ENCODE data around the gene INS. TPM values are rescaled to one million over a fixed set of nuclear protein-coding genes. Genes with fewer than 3 reads are reported as not detected.

The INS gene
- total and polyA plus RNA-seq, 4 donors, result 0.16 to 0.37 TPM; not detected in 2

DNA sequence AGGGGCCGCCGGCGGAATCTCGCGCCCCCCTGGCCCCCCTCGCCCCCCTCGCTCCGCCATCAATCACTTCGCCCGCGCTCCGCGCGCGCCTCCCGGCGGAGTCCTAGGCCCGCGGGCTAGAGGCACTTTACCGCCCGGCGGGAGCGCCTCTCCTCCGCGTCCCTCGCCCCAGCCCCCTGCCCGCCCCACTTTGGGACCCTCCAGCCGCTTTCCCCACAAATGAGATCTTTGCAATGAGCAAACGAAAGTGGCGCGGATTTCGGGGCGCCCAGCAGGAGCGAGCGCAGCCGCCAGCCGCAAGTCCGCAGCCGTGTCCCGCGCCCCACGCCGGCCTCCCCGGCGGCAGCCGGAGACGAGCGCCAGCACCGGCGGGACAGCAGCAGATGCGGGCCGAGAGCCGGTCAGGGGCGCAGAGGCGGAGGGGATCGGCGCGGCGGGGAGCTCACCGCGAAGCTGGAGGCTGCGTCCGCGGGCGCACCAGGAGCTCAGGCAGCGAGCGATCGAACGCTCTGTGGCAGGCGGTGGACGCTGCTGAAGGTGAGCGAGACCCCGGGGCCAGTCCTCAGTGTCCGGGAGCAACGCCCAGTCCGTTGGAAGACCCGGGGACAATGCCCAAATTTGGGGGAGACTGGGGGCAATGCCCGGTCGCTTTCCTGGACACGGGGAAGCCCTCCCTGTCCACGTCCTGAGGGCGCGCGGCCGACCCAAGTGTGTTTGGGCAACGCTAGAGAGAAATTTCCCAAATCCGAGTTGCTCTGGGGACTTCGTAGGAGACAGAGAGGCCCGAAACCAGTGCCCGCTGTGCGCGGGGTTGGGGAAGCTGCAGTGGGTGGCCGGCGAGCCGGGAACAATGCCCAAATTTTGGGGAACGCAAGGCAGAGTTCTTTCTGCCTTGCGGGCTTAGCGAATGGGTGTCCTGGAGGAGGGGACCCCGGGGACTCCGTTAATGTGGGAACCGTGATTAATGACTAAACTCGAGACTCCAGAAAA, 20.3 kb downstream of the INS start:
- H3K4me3 ChIP-seq (ENCODE audit: low read depth in 1 of 3, low read length in 3 of 3), result no peak overlapping the region
- no peak overlapping the region for H3K9ac ChIP-seq (ENCODE audit: low read depth in 1 of 2, low read length in 2 of 2)
- H3K9me3 ChIP-seq (ENCODE audit: control insufficient read depth in 4 of 4, low read length in 3 of 4), result no peaks in the 10 kb centered on the region
- no peak overlapping the region for H3K27ac ChIP-seq (ENCODE audit: low read depth in 1 of 2, low read length in 2 of 2)
- no peak for DNase-seq (ENCODE audit: low spot score)
- H3K4me1 ChIP-seq (ENCODE audit: control insufficient read depth in 4 of 4, insufficient read depth in 4 of 4, low read length in 3 of 4), result peaks cover 16 to 28% (median 17%) of the 10 kb centered on the region in 4 donors
- peaks cover 9 to 16% (median 11%) of the 10 kb centered on the region in 4 donors for H3K36me3 ChIP-seq (ENCODE audit: control insufficient read depth in 4 of 4, insufficient read depth in 3 of 4, low read depth in 1 of 4, low read length in 3 of 4)
- TF ChIP-seq TAF1 (conservative IDR thresholded peaks at IDR 0.05) (no peak), SP1 (IDR thresholded peaks at IDR 0.05) (no peak), FOXA2 (IDR thresholded peaks at IDR 0.05) (no peak), REST (IDR thresholded peaks at IDR 0.05) (no peak), YY1 (IDR thresholded peaks at IDR 0.05) (no peak), ATF3 (IDR thresholded peaks at IDR 0.05) (no peak), EGR1 (IDR thresholded peaks at IDR 0.05; ENCODE audit: low read depth in 2 of 2) (no peak), MAX (IDR thresholded peaks at IDR 0.05) (no peak), RXRA (IDR thresholded peaks at IDR 0.05) (no peak), NR2F2 (IDR thresholded peaks at IDR 0.05) (no peak)
- TF ChIP-seq, protein P1, sequence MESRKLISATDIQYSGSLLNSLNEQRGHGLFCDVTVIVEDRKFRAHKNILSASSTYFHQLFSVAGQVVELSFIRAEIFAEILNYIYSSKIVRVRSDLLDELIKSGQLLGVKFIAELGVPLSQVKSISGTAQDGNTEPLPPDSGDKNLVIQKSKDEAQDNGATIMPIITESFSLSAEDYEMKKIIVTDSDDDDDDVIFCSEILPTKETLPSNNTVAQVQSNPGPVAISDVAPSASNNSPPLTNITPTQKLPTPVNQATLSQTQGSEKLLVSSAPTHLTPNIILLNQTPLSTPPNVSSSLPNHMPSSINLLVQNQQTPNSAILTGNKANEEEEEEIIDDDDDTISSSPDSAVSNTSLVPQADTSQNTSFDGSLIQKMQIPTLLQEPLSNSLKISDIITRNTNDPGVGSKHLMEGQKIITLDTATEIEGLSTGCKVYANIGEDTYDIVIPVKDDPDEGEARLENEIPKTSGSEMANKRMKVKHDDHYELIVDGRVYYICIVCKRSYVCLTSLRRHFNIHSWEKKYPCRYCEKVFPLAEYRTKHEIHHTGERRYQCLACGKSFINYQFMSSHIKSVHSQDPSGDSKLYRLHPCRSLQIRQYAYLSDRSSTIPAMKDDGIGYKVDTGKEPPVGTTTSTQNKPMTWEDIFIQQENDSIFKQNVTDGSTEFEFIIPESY (IDR thresholded peaks at IDR 0.05), result no peak
- H3K27me3 ChIP-seq (ENCODE audit: control insufficient read depth in 4 of 4, insufficient read depth in 4 of 4, low read length in 3 of 4), result no peaks in the 10 kb centered on the region
- WGBS, result 64% methylated on average over 102 of the region's 102 CpGs

GRCh38 chr11:2139621-2140337, 21.2 kb downstream of the INS start:
- Histone ChIP-seq H3K27ac (ENCODE audit: low read depth in 1 of 2, low read length in 2 of 2) (no peak overlapping the region), H3K9ac (ENCODE audit: low read depth in 1 of 2, low read length in 2 of 2) (no peak overlapping the region), H3K4me1 (ENCODE audit: control insufficient read depth in 4 of 4, insufficient read depth in 4 of 4, low read length in 3 of 4) (peaks cover 17 to 37% (median 26%) of the 10 kb centered on the region in 4 donors), H3K9me3 (ENCODE audit: control insufficient read depth in 4 of 4, low read length in 3 of 4) (no peaks in the 10 kb centered on the region), H3K27me3 (ENCODE audit: control insufficient read depth in 4 of 4, insufficient read depth in 4 of 4, low read length in 3 of 4) (no peaks in the 10 kb centered on the region), H3K4me3 (ENCODE audit: low read depth in 1 of 3, low read length in 3 of 3) (no peak overlapping the region), H3K36me3 (ENCODE audit: control insufficient read depth in 4 of 4, insufficient read depth in 3 of 4, low read depth in 1 of 4, low read length in 3 of 4) (peaks cover 9 to 12% (median 9%) of the 10 kb centered on the region in 4 donors)
- no peak for TF ChIP-seq RAD21 (IDR thresholded peaks at IDR 0.05)
- TF ChIP-seq, protein P1 (IDR thresholded peaks at IDR 0.05), result no peak
- TF ChIP-seq RXRA (IDR thresholded peaks at IDR 0.05), result no peak
- TF ChIP-seq REST (IDR thresholded peaks at IDR 0.05), result no peak
- no peak for TF ChIP-seq FOXA2 (IDR thresholded peaks at IDR 0.05)
- TF ChIP-seq NR2F2 (IDR thresholded peaks at IDR 0.05), result no peak
- 60% methylated on average over 57 of the region's 57 CpGs for WGBS
- DNase-seq (ENCODE audit: low spot score), result no peak

All from liver (tissue), 9 donors.